ENCODE measurements around the gene KIAA0586.

DNA sequence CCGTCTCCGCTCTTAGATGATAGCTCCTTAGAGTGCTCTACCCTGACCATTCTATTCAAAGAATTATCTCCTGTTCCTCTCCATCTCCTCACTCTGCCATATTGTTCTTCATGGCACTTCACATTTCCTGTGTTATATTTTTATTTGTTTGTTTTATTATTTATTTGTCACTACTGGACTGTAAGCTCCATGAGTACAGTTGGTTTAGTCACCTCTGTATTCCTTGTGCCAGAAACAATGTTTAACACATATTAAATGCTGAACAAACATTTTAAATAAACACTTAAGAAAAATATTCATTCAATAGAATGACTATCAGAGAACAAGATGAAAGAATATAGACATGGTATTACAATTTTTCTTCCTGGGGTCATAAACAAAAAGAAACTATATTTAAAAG lies 35.6 kb downstream of the KIAA0586 start:
- TF ChIP-seq, protein P1, sequence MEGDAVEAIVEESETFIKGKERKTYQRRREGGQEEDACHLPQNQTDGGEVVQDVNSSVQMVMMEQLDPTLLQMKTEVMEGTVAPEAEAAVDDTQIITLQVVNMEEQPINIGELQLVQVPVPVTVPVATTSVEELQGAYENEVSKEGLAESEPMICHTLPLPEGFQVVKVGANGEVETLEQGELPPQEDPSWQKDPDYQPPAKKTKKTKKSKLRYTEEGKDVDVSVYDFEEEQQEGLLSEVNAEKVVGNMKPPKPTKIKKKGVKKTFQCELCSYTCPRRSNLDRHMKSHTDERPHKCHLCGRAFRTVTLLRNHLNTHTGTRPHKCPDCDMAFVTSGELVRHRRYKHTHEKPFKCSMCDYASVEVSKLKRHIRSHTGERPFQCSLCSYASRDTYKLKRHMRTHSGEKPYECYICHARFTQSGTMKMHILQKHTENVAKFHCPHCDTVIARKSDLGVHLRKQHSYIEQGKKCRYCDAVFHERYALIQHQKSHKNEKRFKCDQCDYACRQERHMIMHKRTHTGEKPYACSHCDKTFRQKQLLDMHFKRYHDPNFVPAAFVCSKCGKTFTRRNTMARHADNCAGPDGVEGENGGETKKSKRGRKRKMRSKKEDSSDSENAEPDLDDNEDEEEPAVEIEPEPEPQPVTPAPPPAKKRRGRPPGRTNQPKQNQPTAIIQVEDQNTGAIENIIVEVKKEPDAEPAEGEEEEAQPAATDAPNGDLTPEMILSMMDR (IDR thresholded peaks at IDR 0.05): no peak
- no peak for TF ChIP-seq POLR2A (IDR thresholded peaks at IDR 0.05)

Data from esophagus squamous epithelium (tissue), 4 donors.